Muscle layer of duodenum (tissue), 2 donors: ENCODE results near the gene MSL1.

Source experiments
- H3K27ac ChIP-seq: one replicate; pipeline ENCODE4 v1.7.0; 2013; ENCODE audit warnings: mild to moderate bottlenecking, low read length
- H3K27me3 ChIP-seq: one replicate; pipeline ENCODE4 v1.7.0; 2013; ENCODE audit warnings: low read depth, mild to moderate bottlenecking, control low read depth, low read length
- H3K36me3 ChIP-seq, 2 donors: one replicate each; pipeline ENCODE4 v1.7.0; 2013; ENCODE audit warnings: low read length in 2 of 2, control low read depth in 1 of 2, mild to moderate bottlenecking in 1 of 2; ENCODE audit not compliant: insufficient read depth in 2 of 2, control insufficient read depth in 1 of 2
- H3K4me1 ChIP-seq, 2 donors: one replicate each; pipeline ENCODE4 v1.7.0; 2013; ENCODE audit warnings: low read length in 2 of 2, mild to moderate bottlenecking in 2 of 2, control low read depth in 1 of 2, moderate library complexity in 1 of 2; ENCODE audit not compliant: insufficient read depth in 2 of 2, control insufficient read depth in 1 of 2
- H3K4me3 ChIP-seq, 2 donors: one replicate each; pipeline ENCODE4 v1.7.0; 2013; ENCODE audit warnings: low read length in 2 of 2, low read depth in 1 of 2, mild to moderate bottlenecking in 1 of 2
- H3K9me3 ChIP-seq, 2 donors: one replicate each; pipeline ENCODE4 v1.7.0; 2013; ENCODE audit warnings: low read length in 2 of 2, control low read depth in 1 of 2, mild to moderate bottlenecking in 1 of 2; ENCODE audit not compliant: control insufficient read depth in 1 of 2
- donor health status: healthy.

MSL1 gene

GRCh38 chr17:40084477-40084876 lies 37.3 kb upstream of the MSL1 start:
- Histone ChIP-seq H3K9me3 (no peaks in the 10 kb centered on the region), H3K27me3 (no peaks in the 10 kb centered on the region), H3K27ac (no peak overlapping the region), H3K4me3 (no peak overlapping the region), H3K36me3 (peaks cover 35 to 52% of the 10 kb centered on the region in 2 donors), H3K4me1 (peaks cover 0 to 14% of the 10 kb centered on the region in 2 donors)

GRCh38 chr17:40086150-40087044 lies 35.4 kb upstream of the MSL1 start:
- no peaks in the 10 kb centered on the region for H3K27me3 ChIP-seq
- peaks cover 0 to 32% of the 10 kb centered on the region in 2 donors for H3K4me1 ChIP-seq
- no peak overlapping the region for H3K27ac ChIP-seq
- peaks cover 39 to 57% of the 10 kb centered on the region in 2 donors for H3K36me3 ChIP-seq
- H3K9me3 ChIP-seq, result no peaks in the 10 kb centered on the region
- H3K4me3 ChIP-seq, result no peak overlapping the region

GRCh38 chr17:40087049-40087794 lies 34.5 kb upstream of the MSL1 start:
- H3K4me3 ChIP-seq, result no peak overlapping the region
- no peaks in the 10 kb centered on the region for H3K27me3 ChIP-seq
- no peak overlapping the region for H3K27ac ChIP-seq
- H3K4me1 ChIP-seq, result peaks cover 0 to 39% of the 10 kb centered on the region in 2 donors
- no peaks in the 10 kb centered on the region for H3K9me3 ChIP-seq
- peaks cover 39 to 57% of the 10 kb centered on the region in 2 donors for H3K36me3 ChIP-seq

GRCh38 chr17:40087903-40088718 lies 33.7 kb upstream of the MSL1 start:
- H3K4me3 ChIP-seq, result no peak overlapping the region
- H3K9me3 ChIP-seq, result no peaks in the 10 kb centered on the region
- peaks cover 0 to 47% of the 10 kb centered on the region in 2 donors for H3K4me1 ChIP-seq
- peaks cover 39 to 60% of the 10 kb centered on the region in 2 donors for H3K36me3 ChIP-seq
- H3K27me3 ChIP-seq, result no peaks in the 10 kb centered on the region
- no peak overlapping the region for H3K27ac ChIP-seq

GRCh38 chr17:40089077-40089895 lies 32.5 kb upstream of the MSL1 start:
- Histone ChIP-seq H3K27ac (no peak overlapping the region), H3K27me3 (no peaks in the 10 kb centered on the region), H3K4me3 (no peak overlapping the region), H3K9me3 (no peaks in the 10 kb centered on the region), H3K36me3 (peaks cover 49 to 61% of the 10 kb centered on the region in 2 donors), H3K4me1 (peaks cover 0 to 58% of the 10 kb centered on the region in 2 donors)

GRCh38 chr17:40090237-40091119 lies 31.3 kb upstream of the MSL1 start:
- Histone ChIP-seq H3K36me3 (peaks cover 49 to 62% of the 10 kb centered on the region in 2 donors), H3K4me3 (no peak overlapping the region), H3K27me3 (no peaks in the 10 kb centered on the region), H3K27ac (no peak overlapping the region), H3K9me3 (no peaks in the 10 kb centered on the region), H3K4me1 (peaks cover 0 to 70% of the 10 kb centered on the region in 2 donors)

GRCh38 chr17:40091691-40092397 lies 29.9 kb upstream of the MSL1 start:
- Histone ChIP-seq H3K27ac (peak overlapping the region; percentile 16), H3K9me3 (no peaks in the 10 kb centered on the region), H3K27me3 (no peaks in the 10 kb centered on the region), H3K4me1 (peaks cover 8 to 76% of the 10 kb centered on the region in 2 donors), H3K4me3 (no peak overlapping the region), H3K36me3 (peaks cover 52 to 64% of the 10 kb centered on the region in 2 donors)

GRCh38 chr17:40092581-40092980 lies 29.2 kb upstream of the MSL1 start:
- Histone ChIP-seq H3K9me3 (no peaks in the 10 kb centered on the region), H3K4me1 (peaks cover 15 to 83% of the 10 kb centered on the region in 2 donors), H3K4me3 (peak overlapping the region in 1 of 2 donors; percentile 31), H3K27me3 (no peaks in the 10 kb centered on the region), H3K36me3 (peaks cover 51 to 64% of the 10 kb centered on the region in 2 donors), H3K27ac (peak overlapping the region; percentile 42)

GRCh38 chr17:40093005-40093579 lies 28.7 kb upstream of the MSL1 start:
- Histone ChIP-seq H3K27ac (peak overlapping the region; percentile 42), H3K27me3 (no peaks in the 10 kb centered on the region), H3K9me3 (no peaks in the 10 kb centered on the region), H3K4me3 (peak overlapping the region in 1 of 2 donors; percentile 31), H3K36me3 (peaks cover 52 to 62% of the 10 kb centered on the region in 2 donors), H3K4me1 (peaks cover 20 to 88% of the 10 kb centered on the region in 2 donors)
